NCI-H510A treated with DMSO at 0.1 percent for 48 hours (cell line): ENCODE results near the gene TMEM225.
"Not testable (repeated sequence)": the region's sequence is repeated elsewhere in the genome, so short reads cannot be mapped to it uniquely, and the experiment has no call there.

Experiments used
- DNase-seq: peaks from one replicate; lab custom pipeline; 2025; lab: John Stamatoyannopoulos, UW

The TMEM225 gene, protein sequence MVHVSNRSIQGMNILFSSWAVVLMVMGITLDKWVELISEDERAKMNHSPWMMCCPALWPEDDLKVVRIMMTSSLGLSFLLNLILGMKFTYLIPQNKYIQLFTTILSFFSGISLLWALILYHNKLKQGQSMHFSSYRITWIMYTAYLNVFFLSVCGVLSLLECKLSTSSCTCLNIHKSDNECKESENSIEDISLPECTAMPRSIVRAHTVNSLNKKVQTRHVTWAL

DNA sequence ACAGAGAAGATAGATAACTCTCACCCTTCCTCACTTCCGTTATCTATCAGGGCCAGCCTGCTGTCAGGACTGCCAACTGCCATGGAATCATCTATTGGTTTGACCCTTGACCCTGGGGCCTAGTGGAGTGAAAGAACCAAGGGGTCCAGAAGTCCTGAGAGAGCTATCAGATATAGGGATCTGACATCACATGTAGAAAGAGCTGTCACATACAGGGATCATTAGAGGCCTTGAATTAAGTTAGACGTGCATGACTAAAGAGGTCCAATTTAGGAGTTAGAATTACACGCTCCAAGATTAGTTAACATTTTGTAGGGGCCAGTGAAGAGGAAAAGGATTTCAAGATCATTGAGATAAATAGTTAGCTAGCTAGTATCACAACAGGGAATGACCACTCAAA is at the start of gene TMEM225:
Gene TMEM225, minus strand, starts transcription at position 101 of the 400 bp plus-strand sequence. CDS start 245 bp downstream, outside the sequence.
- no peak for DNase-seq

DNA sequence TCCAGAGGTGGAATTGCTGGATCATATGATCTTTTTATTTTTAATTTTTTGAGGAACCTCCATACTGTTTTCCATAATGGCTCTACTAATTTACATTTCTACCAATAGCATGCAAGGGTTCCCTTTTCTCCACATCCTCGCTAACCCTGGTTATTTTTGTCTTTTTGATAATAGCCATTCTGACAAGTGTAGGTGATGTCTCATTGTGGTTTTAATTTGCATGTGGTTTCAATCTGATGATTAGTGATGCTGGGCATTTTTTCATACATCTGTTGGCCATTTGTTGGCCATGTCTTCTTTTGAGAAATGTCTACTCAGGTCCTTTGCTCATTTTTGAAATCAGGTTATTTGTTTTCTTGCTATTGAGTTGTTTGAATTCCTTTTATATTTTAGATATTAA is 38.6 kb upstream of the TMEM225 start:
- no peak for DNase-seq

DNA sequence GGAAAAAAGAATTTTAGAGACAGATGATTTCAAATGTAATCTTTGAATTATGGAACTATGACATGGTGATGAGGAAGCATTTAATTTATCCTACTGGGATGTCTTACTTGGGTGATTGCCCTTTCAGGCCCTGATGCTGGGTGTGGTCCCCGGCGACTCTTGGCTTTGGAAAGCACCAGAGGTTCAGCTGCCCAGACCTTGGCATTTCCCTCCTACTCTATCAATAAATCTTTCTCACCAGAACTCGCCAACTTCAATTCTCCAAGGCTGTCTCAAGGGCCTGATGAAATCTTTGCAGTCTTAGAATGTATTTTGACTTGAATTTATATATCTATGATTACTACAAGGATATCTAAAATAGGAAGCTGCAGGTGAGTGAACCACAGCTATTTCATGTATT is 35.5 kb upstream of the TMEM225 start:
- no peak for DNase-seq

DNA sequence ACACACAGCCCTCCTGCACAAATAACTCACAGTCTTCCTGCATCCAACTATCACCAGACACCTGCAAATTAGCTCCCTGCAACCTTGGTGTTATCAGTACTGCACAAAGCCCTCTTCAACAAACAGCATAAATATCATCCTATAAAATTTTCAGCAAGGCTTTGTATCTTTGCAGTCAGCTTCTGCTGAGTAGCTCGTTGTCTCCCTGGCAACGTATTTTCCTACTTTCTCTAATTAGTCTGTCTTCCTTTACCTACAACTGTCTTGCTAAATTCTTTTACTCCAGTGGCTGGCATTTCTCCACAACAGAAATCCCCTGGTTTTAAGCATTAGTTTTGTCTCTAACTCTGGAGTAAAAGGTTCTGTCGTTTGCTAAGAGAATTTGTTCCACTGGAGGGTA is 20.4 kb upstream of the TMEM225 start:
- no peak for DNase-seq

DNA sequence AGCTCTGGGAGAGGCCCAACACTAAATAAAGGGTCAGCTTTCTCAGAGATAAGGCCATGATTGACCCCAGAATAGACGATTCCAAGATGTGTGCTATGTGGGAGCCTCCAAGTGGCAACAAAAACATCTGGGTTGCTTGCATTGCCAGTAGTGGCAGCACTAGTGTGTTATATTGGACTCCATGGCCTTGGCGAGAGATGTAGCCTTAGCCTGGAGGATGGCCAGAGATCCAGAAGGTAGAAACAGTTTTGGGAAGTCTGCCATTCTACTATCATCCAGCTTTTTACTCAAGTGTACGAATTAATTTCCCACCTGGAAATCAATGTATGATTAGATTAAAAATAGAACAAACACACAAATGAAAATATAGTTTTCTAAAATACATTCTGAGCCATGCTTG is 19.5 kb upstream of the TMEM225 start:
- no peak for DNase-seq

DNA sequence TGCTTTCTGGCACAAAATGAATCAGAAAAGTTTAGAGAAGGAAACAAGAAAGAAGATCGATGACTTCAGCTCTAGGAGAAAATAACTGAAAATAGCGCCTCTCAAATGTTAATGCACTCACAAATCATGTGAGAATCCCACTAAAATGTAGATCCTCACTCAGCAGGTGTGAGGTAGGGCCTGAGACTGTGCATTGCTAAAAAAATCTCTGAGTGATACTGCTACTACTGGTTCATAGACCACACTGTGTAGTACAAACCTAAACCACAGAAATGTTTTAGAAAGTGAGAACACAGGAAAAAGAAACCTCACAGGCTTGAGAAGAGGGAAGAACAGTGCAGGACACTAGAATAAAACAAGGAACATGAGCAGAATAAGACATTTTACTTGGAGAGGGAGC is 18.5 kb upstream of the TMEM225 start:
- DNase-seq, result no peak

DNA sequence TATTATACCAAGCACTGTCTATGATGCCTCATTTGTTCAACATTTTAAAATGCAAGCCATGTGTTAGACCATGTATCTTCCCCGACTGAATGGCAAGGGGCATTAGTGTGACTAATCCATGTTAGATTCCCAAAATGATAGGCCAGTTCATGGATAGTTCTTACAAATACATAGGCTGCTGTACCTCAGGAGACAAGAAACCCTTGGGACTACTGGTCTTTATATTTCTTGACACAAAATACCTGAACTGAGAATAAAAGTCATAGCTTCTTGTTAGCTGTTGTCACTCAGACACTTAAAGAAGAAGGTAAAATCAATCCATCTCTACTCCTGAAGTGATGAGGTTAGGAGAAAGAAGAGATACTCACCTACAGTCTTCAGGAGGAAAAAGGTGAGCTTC is 16.4 kb upstream of the TMEM225 start, which contains the start of gene OR8D4:
Gene OR8D4, plus strand, starts transcription at position 301 of the 400 bp plus-strand sequence. CDS start 4,265 bp downstream, outside the sequence.
- DNase-seq, result no peak

DNA sequence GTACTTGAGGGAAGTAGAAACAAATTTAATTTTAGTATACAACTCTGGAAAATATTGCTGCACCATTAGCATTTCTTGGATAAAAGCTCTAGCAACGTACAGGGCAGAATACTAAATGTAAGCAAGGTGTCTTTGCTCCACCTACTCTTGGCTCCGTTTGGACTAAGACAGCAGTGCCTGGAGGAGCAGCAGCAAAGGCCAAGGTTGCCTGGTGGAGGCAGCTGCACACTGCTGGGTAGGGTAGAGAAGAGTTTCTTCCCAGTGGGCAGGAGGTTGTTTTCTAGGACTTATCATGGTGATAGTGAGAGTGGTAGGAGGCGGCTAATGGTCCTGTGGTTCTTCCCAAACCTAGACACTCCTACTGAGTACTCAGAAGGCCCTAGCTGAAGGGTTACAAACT is 14.3 kb upstream of the TMEM225 start:
- no peak for DNase-seq

DNA sequence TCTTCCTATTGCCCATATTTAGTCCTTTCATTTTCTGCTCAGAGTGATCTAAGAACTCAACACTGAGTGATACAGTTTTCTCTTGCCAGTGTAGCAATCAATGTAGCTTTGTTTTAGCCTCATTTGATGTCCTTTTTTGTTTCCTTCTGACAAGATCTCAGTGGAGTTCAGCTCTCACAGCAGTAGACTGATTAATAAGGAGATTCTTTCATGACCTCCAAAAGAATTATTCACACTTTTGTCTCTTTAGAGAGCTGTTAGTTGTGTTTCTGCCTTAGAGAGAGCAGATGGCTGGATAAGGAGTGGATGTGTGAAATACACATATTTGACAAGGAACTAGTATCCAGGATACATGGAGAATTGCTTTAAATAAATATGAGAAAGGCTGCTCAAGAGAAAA is 6.6 kb upstream of the TMEM225 start:
- no peak for DNase-seq

DNA sequence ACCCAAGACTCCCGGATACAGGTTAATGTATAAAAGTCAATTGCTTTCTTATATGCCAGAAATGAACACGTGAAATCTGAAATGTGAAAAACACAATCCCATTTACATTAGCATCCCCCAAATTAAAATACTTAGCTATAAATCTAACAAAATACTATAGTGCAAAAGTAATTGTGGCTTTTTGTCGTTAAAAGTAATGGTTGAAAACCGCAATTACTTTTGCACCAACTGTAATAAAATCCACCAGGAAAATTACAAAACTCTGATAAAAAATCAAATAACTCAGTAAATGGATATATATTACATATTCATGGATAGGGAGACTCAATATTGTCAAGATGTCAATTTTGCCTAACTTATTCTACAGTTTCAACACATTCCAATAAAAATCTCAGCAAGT is 4.6 kb downstream of the TMEM225 start:
- no peak for DNase-seq

DNA sequence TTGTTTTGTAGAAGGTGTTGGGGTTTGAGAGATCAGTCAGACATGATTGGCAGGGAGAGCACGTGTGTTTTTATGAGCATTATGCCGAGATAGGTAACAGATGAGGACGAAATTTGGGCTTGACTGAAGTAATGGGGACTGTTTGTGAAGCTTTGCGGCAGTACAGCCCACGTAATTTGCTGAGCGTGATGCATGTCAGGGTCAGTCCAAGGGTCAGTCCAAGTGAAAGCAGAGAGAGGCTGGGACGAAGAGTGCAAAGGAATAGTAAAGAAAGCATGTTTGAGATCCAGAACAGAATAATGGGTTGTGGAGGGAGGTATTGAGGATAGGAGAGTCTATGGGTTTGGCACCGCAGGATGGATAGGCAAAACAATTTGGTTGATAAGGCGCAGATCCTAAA is 17.7 kb downstream of the TMEM225 start:
- DNase-seq, result not testable (repeated sequence)

DNA sequence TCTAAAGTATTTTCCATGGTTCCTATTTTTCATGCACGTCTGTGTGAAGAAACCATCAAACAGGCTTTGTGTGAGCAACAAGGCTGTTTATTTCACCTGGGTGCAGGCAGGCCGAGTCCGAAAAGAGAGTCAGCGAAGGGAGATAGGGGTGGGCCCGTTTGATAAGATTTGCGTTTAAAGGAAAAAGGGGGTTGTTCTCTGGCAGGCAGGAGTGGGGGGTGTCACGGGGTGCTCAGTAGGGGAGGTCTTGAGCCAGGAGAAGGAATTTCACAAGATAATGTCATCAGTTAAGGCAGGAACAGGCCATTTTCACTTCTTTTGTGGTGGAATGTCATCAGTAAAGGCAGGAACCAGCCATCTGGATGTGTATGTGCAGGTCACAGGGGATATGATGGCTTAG is 20.2 kb downstream of the TMEM225 start:
- not testable (repeated sequence) for DNase-seq

DNA sequence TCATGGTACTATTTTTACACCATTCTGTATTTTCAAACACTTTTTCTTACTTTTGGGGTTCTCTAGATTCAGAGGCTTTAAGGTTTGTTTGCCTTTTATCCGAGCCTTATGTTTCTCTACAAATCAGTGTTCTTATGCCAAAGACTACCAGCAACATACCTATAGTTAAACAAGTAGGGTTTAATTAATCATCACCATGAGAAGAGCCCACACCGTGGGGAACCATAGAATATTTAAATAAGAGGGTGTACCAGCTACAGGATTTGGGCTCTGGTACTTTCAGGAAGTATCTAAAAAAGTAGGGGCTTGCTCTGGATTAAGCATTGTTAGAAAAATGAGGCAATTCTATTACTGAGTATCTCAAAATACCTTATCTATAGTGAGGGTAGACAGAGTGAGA is 25.7 kb downstream of the TMEM225 start:
- no peak for DNase-seq

DNA sequence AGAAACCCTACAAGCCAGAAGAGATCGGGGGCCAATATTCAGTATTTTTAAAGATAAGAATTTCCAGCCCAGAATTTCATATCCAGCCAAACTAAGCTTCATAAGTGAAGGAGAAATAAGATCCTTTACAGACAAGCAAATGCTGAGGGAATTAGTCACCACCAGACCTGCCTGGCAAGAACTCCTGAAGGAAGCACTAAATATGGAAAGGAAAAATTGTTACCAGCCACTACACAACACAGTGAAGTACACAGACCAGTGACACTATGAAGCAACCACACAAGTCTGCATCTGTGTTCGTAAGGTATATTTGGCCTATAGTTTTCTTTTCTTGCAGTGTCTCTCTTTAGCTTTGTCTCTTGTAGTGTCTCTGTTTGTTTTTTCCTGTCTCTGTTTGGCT is 29.0 kb downstream of the TMEM225 start:
- no peak for DNase-seq

DNA sequence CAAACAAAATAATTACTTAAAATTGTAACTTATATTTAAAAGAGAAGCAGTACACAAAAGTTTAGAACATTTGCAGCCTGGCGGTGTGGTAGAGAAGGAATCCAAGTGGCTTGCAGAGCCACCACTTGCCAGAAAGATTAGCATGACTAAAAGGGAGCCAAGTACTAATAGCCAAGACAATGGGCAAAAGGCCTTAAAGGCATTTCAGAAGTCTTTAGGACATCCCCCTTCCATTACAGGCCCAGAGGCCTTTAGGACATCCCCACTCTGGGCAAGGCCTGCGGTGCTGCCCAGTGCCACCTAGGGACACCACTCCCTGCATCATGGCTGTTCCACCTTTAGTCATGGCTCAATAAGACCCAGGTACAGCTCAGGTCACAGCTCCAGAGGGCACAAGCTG is 32.4 kb downstream of the TMEM225 start:
- no peak for DNase-seq

DNA sequence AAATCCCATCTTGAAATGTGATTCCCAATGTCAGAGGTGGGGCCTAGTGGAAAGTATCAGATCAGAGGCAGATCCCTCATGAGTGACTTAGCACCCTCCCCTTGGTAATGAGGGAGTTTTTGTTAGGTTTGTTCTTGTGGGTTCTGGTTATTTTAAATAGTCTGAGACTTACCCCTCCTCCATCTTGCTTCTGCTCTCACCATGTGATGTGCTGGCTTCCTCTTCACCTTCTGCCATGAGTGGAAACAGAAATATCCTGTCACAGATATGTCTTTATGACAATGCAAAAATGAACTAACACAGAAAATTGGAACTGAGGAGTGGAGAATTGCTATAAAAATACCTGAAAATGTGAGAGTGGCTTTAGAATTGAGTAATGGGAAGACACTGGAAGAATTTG is 33.1 kb downstream of the TMEM225 start:
- DNase-seq, result no peak

DNA sequence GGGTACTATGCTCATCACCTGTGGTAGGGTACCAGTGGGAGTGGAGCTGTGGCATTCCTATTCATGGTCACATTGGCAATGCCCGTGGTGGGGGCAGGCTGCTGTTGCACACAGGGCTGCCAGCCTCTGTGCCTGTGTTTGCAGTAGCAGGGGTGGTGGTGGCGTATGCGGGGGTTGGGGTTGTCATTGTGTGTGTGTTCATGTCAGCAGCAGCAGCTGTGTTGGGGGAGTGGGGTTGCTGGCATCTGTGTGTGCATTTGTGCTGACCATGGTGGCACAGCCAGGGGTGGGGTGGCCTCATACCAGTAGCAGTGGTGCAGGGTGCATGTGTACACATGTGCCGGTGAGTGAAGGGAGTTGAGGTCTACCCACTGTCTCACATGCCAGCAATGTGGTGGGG is 34.4 kb downstream of the TMEM225 start:
- no peak for DNase-seq

DNA sequence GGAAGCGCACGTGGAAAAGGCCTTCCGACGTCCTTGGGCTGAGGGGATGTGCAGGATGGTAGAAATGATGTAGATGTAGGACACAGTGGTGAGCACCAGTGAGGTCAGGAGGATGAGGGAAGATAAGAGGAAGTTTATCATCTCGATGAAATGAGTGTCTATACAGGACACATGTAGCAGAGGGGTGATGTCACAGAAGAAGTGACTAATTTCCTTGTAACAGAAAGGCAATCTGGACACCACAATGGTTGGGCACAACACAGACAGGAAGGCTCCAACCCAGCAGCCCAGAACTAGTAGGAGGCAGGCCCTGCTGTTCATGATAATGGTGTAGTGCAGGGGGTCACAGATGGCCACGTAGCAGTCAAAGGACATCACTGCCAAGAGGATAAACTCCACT is 44.3 kb downstream of the TMEM225 start:
- DNase-seq, result no peak

DNA sequence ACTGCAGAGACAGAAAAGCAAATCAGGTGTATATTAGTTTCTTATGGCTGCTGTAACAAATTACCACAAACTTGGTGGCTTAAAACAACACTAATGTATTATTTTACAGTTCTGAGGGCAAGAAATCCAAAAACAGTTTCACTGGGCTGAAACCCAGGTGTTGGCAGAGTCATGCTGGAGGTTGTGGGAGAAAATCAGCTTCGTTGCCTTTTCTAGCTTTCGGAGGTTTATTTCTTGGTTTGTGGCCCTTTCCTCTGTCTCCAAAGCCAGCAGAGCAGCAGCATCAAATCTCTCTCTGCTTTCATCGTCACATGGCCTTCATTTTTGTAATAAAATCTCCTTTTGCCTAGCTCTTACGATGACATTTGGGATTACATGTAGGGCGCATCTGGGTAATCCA is 46.3 kb downstream of the TMEM225 start:
- DNase-seq, result no peak

DNA sequence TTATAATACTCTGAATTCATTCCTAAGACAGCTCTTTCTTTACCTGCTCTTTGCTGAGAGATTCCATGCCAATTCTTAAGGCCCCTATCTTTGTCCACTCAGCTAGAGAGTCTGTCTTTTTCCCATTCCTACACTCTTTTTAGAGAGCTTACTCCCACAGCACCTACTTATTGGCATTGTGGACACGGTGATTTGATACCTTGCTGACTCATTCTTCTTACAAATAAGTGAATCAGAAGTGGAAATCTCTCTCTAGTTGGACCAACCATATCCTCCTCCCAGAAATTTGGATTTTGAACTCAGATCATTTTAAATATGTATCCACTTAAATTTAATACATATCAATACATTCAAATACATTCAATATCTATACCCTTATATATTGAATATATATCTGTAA is 46.8 kb downstream of the TMEM225 start:
- DNase-seq, result no peak

DNA sequence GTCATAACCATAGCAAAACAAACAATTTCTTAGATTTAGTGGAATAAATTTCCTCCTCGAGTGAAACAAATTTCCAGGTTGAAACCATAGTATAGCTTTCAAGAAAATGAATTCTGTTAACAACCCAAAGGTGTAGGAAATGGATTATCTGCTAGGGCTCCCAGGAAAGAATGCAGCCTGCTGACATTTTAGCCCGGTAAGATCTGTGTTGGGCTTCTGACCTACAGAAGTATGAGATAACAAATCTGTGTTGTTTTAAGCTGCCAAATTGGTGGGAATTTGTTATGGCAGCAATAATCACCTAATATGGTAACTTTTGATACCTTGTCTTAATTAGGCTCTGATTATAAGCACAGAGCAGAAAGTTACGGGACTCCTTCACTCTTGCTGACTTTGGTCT is 47.3 kb downstream of the TMEM225 start:
- DNase-seq, result no peak

DNA sequence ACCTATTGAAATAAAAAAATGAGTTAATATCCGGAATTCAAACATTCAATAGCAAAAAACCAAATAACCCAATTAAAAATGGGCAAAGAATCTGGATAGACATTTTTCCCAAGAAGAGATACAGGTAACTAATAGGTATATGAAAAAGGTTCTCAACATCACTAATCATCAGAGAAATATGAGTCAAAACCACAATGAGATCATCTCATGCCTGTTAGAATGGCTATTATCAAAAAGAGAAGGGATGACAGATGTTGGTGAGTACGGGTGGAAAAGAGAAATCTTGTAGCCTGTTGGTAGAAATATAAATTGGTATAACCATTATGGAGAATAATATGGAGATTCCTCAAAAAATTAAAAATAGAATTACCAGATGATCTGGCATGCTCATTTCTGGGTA is 52.4 kb downstream of the TMEM225 start:
- DNase-seq, result no peak
